Kidney (tissue), 14 donors: ENCODE results near the gene NCEH1. TPM values are rescaled to one million over a fixed set of nuclear protein-coding genes. Genes with fewer than 3 reads are reported as not detected.

Experiments used
- DNase-seq, 5 donors: peaks; one replicate each; pipeline ENCODE4 v3.0.0-alpha.2; 2013 to 2020
- FAIRE-seq: peaks from 2 replicates; lab custom pipeline; 2012; peaks lifted over from hg19 to GRCh38; lab: Jason Lieb, UNC
- H3K27ac ChIP-seq, 2 donors: one replicate each; pipeline ENCODE4 v1.7.0; 2013; ENCODE audit warnings: low read depth in 2 of 2, low read length in 2 of 2, inconsistent platforms in 1 of 2
- H3K27me3 ChIP-seq: one replicate; pipeline ENCODE4 v1.7.1; 2013; ENCODE audit warnings: low read length, inconsistent platforms; ENCODE audit not compliant: control insufficient read depth, insufficient read depth
- H3K36me3 ChIP-seq, 3 donors: one replicate each; pipeline versions ENCODE4 v1.7.0 to v1.7.1; 2013; ENCODE audit warnings: low read length in 3 of 3, control low read depth in 1 of 3, inconsistent platforms in 1 of 3; ENCODE audit not compliant: insufficient read depth in 3 of 3, control insufficient read depth in 2 of 3
- H3K4me1 ChIP-seq, 3 donors: one replicate each; pipeline versions ENCODE4 v1.7.0 to v1.7.1; 2013; ENCODE audit warnings: low read length in 3 of 3, inconsistent platforms in 1 of 3, low read depth in 1 of 3; ENCODE audit not compliant: control insufficient read depth in 2 of 3, insufficient read depth in 2 of 3
- H3K4me3 ChIP-seq, 3 donors: one replicate each; pipeline versions ENCODE4 v1.7.0 to v1.8.1; 2013; ENCODE audit warnings: low read length in 3 of 3, control low read depth in 1 of 3, inconsistent platforms in 1 of 3
- H3K9ac ChIP-seq, 3 donors: one replicate each; pipeline versions ENCODE4 v1.7.0 to v1.7.1; 2013; ENCODE audit warnings: low read length in 3 of 3, control low read depth in 1 of 3, inconsistent platforms in 1 of 3
- H3K9me3 ChIP-seq, 3 donors: one replicate each; pipeline versions ENCODE4 v1.7.0 to v1.7.1; 2013; ENCODE audit warnings: low read length in 3 of 3, control low read depth in 1 of 3, inconsistent platforms in 1 of 3; ENCODE audit not compliant: control insufficient read depth in 2 of 3, insufficient read depth in 1 of 3
- intact Hi-C: fragments of 100-400 bp; cut with DNase I; formaldehyde crosslinking; loops from one replicate; pipeline ENCODE4 v1.11.1; 2022
- polyA plus RNA-seq: library from polyadenylated mRNA; stranded (reverse); fragments of 350-450 nt; fragmentation: Illumina TruSeq; extraction: RNeasy Lipid Tissue Mini Kit (QIAGEN cat#74804); gene quantifications from one replicate; pipeline ENCODE4 v1.2.3, GENCODE V29; 2014; ENCODE audit warnings: low read depth, low replicate concordance; ENCODE audit not compliant: insufficient read depth
- total RNA-seq: library from RNA; stranded (reverse); fragmentation: NEBNext Ultra II Directional; extraction: Animal tissue kit (Norgen Biotek cat#: 25700); gene quantifications from one replicate; pipeline ENCODE4 v1.2.1, GENCODE V29; 2021
- TF ChIP-seq, protein P1 (sequence below): IDR thresholded peaks from 3 replicates; pipeline ENCODE4 v1.5.1; 2012; ENCODE audit warnings: mild to moderate bottlenecking, moderate library complexity, borderline replicate concordance; ENCODE audit not compliant: insufficient read depth; ENCODE audit errors: extremely low read depth
- donor health status: control.
- donor health status: control.
- donor health status: control.
- donor health status: control.
- donor health status: control.
- donor health status: DM: yes; HTN: yes; CAD: no.
- donor health status: Normal renal cell carcinoma (clear cell type).

NCEH1 gene
- total and polyA plus RNA-seq, 2 donors from 2014 or later = 6.7 to 43.6 TPM

DNA sequence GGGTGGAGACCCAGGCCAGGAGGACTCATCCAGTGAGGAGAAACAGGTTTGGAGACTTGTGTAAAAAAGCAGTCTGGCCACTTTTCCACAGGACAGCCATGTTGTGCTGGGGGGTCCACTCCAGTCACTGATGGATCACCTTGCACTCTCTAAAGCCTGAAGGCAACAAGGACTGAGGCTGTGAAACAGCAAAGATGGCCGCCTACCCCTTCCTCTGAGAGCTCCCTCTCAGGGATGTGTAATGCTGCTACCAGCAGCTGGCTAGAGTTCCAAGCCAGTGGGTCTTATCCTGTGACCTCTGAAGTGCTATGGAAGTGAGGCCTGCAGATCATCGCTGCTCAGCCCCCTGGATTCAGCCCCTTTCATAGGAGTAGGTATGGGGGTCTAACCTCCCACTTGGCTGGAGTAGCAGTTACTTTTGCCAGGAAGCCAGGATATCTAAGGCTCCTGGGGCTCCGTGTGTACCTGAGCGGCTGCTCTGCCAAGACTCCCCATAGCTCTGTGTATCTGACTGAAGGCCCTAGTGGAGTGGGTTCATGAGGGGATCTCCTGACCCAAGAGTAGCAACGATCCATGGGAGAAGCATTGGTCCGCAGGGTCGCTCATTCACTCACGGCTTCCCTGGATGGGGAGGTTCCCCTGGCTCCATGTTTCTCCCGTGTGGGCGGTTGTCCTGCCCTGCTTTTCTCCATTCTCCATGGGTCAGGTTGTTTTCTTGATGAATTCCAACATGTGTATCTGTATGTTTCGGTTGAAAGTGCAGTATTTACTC lies 117.8 kb downstream of the NCEH1 start:
- intact Hi-C loops = loop anchor here (10.0 kb wide), 1 partner anchor 98 kb away; no protein-coding TSS in a partner anchor
- H3K36me3 ChIP-seq = no peaks in the 10 kb centered on the region
- no peaks in the 10 kb centered on the region for H3K27me3 ChIP-seq
- peaks cover 0 to 20% (median 9%) of the 10 kb centered on the region in 3 donors for H3K4me1 ChIP-seq
- DNase-seq = no peak
- no peak overlapping the region for H3K27ac ChIP-seq
- H3K9ac ChIP-seq = no peak overlapping the region
- no peak for FAIRE-seq
- TF ChIP-seq, protein P1, sequence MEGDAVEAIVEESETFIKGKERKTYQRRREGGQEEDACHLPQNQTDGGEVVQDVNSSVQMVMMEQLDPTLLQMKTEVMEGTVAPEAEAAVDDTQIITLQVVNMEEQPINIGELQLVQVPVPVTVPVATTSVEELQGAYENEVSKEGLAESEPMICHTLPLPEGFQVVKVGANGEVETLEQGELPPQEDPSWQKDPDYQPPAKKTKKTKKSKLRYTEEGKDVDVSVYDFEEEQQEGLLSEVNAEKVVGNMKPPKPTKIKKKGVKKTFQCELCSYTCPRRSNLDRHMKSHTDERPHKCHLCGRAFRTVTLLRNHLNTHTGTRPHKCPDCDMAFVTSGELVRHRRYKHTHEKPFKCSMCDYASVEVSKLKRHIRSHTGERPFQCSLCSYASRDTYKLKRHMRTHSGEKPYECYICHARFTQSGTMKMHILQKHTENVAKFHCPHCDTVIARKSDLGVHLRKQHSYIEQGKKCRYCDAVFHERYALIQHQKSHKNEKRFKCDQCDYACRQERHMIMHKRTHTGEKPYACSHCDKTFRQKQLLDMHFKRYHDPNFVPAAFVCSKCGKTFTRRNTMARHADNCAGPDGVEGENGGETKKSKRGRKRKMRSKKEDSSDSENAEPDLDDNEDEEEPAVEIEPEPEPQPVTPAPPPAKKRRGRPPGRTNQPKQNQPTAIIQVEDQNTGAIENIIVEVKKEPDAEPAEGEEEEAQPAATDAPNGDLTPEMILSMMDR = no peak
- H3K9me3 ChIP-seq = peaks cover 0 to 3% (median 0%) of the 10 kb centered on the region in 3 donors
- no peak overlapping the region for H3K4me3 ChIP-seq

DNA sequence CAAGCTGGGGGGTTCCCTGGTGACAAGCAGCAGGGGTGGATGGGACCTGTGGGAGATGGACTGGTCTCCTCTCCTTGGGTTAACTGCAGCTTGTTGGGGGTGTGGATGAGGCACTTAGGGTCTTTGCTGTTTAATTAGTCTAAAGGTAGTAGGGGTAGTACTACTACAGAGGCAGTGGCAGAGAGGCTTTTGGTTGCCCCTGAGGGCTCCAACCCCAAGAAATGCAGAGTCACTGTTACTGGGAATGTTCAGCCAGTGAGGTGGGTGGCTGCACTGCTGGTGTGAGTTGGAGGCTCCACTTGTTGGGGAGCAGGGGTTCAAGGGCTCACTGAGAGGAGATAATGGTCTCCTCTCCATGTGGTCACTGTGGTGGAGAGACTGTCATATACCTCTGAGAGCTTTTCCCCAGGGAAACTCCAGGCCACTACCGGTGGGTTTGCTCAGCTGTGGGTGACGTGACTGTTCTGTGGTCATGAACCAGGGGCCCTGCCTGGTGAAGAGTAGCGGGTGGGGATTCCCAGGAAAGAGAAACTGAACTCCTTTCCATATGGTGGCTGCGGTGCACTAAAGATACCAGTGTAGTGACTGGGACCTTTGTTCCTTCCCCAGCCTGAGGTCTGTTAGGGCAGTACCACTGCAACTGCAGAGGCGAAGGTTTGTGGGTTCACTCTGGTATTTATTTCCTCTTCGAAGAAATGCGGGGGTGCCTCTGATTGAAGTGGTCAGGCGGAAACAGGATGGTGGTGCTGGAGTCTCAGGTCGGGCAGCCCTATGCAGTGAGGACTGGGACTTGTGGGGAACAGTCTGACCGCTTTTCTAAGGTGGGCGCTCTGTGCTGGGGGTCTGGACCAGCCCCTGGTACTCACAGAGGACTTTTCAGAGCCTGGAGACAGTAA lies 118.7 kb downstream of the NCEH1 start:
- FAIRE-seq (no peak), DNase-seq (no peak)
- Histone ChIP-seq H3K9ac (no peak overlapping the region), H3K27ac (no peak overlapping the region), H3K9me3 (peaks cover 0 to 3% (median 0%) of the 10 kb centered on the region in 3 donors), H3K36me3 (no peaks in the 10 kb centered on the region), H3K4me1 (peaks cover 0 to 20% (median 9%) of the 10 kb centered on the region in 3 donors), H3K4me3 (no peak overlapping the region), H3K27me3 (no peaks in the 10 kb centered on the region)
- intact Hi-C loops = loop anchor here (10.0 kb wide), 1 partner anchor 97 kb away; no protein-coding TSS in a partner anchor
- TF ChIP-seq, protein P1 = no peak

DNA sequence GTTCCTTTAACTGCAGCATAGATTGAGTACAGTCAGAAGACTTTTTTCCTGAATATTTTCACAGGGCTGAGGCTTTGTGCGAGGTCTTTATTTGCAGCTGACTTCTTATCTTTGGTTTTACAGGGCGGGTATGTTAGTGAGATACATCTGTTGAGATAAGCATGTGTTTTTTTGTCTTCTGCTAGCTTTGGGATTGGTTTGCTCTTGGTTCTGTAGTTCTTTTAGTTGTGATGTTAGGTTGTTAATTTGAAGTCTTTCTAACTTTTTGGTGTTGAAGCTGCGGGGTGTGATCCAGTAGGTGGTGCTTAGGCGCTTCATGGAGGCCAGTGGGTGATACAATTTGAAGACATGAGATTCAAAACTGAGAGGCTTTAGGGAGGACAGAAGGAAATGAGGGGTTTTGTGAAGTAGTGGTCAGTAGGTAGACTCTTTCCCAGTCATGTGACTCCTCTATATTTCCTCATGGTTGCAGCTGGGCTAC lies 119.7 kb downstream of the NCEH1 start:
- Histone ChIP-seq H3K36me3 (no peaks in the 10 kb centered on the region), H3K4me1 (peaks cover 0 to 17% (median 9%) of the 10 kb centered on the region in 3 donors), H3K4me3 (no peak overlapping the region), H3K27ac (no peak overlapping the region), H3K27me3 (no peaks in the 10 kb centered on the region), H3K9me3 (peaks cover 0 to 3% (median 0%) of the 10 kb centered on the region in 3 donors), H3K9ac (no peak overlapping the region)
- FAIRE-seq (no peak), DNase-seq (no peak)
- TF ChIP-seq, protein P1 = no peak
- intact Hi-C loops = loop anchor here (10.0 kb wide), 1 partner anchor 96 kb away; no protein-coding TSS in a partner anchor
